Type B pancreatic cell (in vitro differentiated cells): Measurements from ENCODE around the gene TGIF1. TPM values are rescaled to one million over a fixed set of nuclear protein-coding genes. Genes with fewer than 3 reads are reported as not detected.

Source experiments
- DNase-seq: peaks from one replicate; pipeline ENCODE4 v3.0.0; 2021; ENCODE audit warnings: mixed read lengths; ENCODE audit not compliant: unreplicated experiment; ENCODE audit errors: extremely low spot score
- H3K27ac Mint-ChIP-seq: 2 replicates; pipeline ENCODE4 v1.8.0; 2021; ENCODE audit warnings: mild to moderate bottlenecking, mixed read lengths
- H3K27me3 Mint-ChIP-seq: 2 replicates; pipeline ENCODE4 v1.8.0; 2021; ENCODE audit warnings: mixed read lengths
- H3K36me3 Mint-ChIP-seq: 2 replicates; pipeline ENCODE4 v1.8.0; 2021; ENCODE audit warnings: mixed read lengths
- H3K4me1 Mint-ChIP-seq: one replicate; pipeline ENCODE4 v1.8.0; 2021; ENCODE audit warnings: mixed read lengths; ENCODE audit not compliant: unreplicated experiment
- H3K4me3 Mint-ChIP-seq: 2 replicates; pipeline ENCODE4 v1.8.0; 2021; ENCODE audit warnings: mild to moderate bottlenecking, mixed read lengths
- H3K9me3 Mint-ChIP-seq: 2 replicates; pipeline ENCODE4 v1.8.0; 2021; ENCODE audit warnings: mixed read lengths
- CTCF ChIP-seq: fragments of 200-600 bp; sonication (generic); conservative IDR thresholded peaks from 2 replicates; pipeline ENCODE4 v1.5.0; 2021; ENCODE audit warnings: antibody characterized with exemption, mild to moderate bottlenecking
- total RNA-seq: library from RNA; stranded (reverse); gene quantifications from 2 replicates; pipeline ENCODE4 v1.2.1, GENCODE V29; 2021; ENCODE audit warnings: low replicate concordance

Gene TGIF1
- total RNA-seq, 1 donor from 2014 or later, result 80.7 TPM

DNA sequence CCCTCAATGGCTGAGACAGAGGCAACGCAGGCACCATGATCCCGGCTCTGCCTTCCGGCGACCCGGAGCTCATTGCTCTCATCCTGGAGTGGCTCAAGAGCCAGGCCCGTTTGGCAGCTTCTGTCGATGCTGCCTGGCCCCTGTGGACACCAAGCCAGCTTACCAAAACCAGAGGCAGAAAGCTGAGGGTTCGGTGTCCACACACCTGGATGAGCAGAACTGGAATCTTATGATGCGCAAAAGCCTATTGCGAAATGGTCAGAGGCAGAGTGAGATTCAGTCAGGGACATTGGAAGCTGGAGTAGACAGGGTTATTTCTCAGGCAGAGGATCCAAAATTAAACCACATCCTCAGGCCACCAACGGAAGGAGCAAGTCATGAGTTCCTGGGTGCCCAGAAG, 34.9 kb upstream of the TGIF1 start:
- TF ChIP-seq CTCF, result no peak
- Mint-ChIP-seq H3K27me3 (no peaks in the 10 kb centered on the region), H3K4me3 (no peak overlapping the region), H3K4me1 (no peaks in the 10 kb centered on the region), H3K27ac (no peak overlapping the region), H3K9me3 (no peaks in the 10 kb centered on the region), H3K36me3 (no peaks in the 10 kb centered on the region)
- DNase-seq, result no peak

- no peaks in the 10 kb centered on the region for H3K4me1 Mint-ChIP-seq
- TF ChIP-seq CTCF, result no peak
- no peak for DNase-seq
- no peaks in the 10 kb centered on the region for H3K9me3 Mint-ChIP-seq
- no peaks in the 10 kb centered on the region for H3K27me3 Mint-ChIP-seq
- no peaks in the 10 kb centered on the region for H3K36me3 Mint-ChIP-seq
- H3K27ac Mint-ChIP-seq, result no peak overlapping the region
- H3K4me3 Mint-ChIP-seq, result no peak overlapping the region
Observed at GRCh38 chr18:3418083-3418482, 31.9 kb upstream of the TGIF1 start.

- H3K9me3 Mint-ChIP-seq, result no peaks in the 10 kb centered on the region
- H3K27me3 Mint-ChIP-seq, result no peaks in the 10 kb centered on the region
- H3K4me1 Mint-ChIP-seq, result no peaks in the 10 kb centered on the region
- H3K36me3 Mint-ChIP-seq, result no peaks in the 10 kb centered on the region
- no peak for TF ChIP-seq CTCF
- no peak overlapping the region for H3K4me3 Mint-ChIP-seq
- H3K27ac Mint-ChIP-seq, result no peak overlapping the region
- no peak for DNase-seq
Observed at GRCh38 chr18:3420919-3421279, 29.1 kb upstream of the TGIF1 start.

- Mint-ChIP-seq H3K4me3 (no peak overlapping the region), H3K36me3 (no peaks in the 10 kb centered on the region), H3K27me3 (no peaks in the 10 kb centered on the region), H3K4me1 (no peaks in the 10 kb centered on the region), H3K9me3 (no peaks in the 10 kb centered on the region), H3K27ac (no peak overlapping the region)
- DNase-seq, result no peak
- no peak for TF ChIP-seq CTCF
Observed at GRCh38 chr18:3422905-3423304, 27.1 kb upstream of the TGIF1 start.

GRCh38 chr18:3424280-3424890, 25.6 kb upstream of the TGIF1 start:
- Mint-ChIP-seq H3K9me3 (no peaks in the 10 kb centered on the region), H3K4me1 (no peaks in the 10 kb centered on the region), H3K27ac (no peak overlapping the region), H3K27me3 (no peaks in the 10 kb centered on the region), H3K4me3 (no peak overlapping the region), H3K36me3 (no peaks in the 10 kb centered on the region)
- TF ChIP-seq CTCF, result no peak
- no peak for DNase-seq

GRCh38 chr18:3425030-3425429, 24.9 kb upstream of the TGIF1 start:
- no peak overlapping the region for H3K4me3 Mint-ChIP-seq
- H3K27ac Mint-ChIP-seq, result no peak overlapping the region
- no peaks in the 10 kb centered on the region for H3K9me3 Mint-ChIP-seq
- DNase-seq, result no peak
- no peaks in the 10 kb centered on the region for H3K27me3 Mint-ChIP-seq
- TF ChIP-seq CTCF, result no peak
- no peaks in the 10 kb centered on the region for H3K36me3 Mint-ChIP-seq
- no peaks in the 10 kb centered on the region for H3K4me1 Mint-ChIP-seq
